Keratinocyte (primary cell): Measurements from ENCODE around the gene TAF4B. TPM values are rescaled to one million over a fixed set of nuclear protein-coding genes. Genes with fewer than 3 reads are reported as not detected.

Experiments
- DNase-seq: peaks from one replicate; pipeline ENCODE4 v3.0.0-alpha.2; 2011; ENCODE audit warnings: low read depth, missing footprints, low spot score
- FAIRE-seq: peaks from 2 replicates; lab custom pipeline; 2011; peaks lifted over from hg19 to GRCh38; lab: Jason Lieb, UNC
- H2AFZ ChIP-seq: 2 replicates; pipeline ENCODE4 v1.6.0; 2012; ENCODE audit warnings: low read length, control low read depth, inconsistent platforms; ENCODE audit not compliant: control insufficient read depth
- H3K27ac ChIP-seq: 2 replicates; pipeline ENCODE4 v1.5.1; 2011; ENCODE audit warnings: low read length; ENCODE audit not compliant: control insufficient read depth, insufficient read depth
- H3K27me3 ChIP-seq: 3 replicates; pipeline ENCODE4 v1.6.0; 2011; ENCODE audit warnings: low read length; ENCODE audit not compliant: control insufficient read depth, insufficient read depth; ENCODE audit errors: extremely low read depth
- H3K36me3 ChIP-seq, 2 experiments: 2 replicates in 1 of 2; 3 replicates in 1 of 2; pipeline ENCODE4 v1.5.1; 2011; ENCODE audit warnings: low read length in 2 of 2, mild to moderate bottlenecking in 1 of 2; ENCODE audit not compliant: control insufficient read depth in 2 of 2, insufficient read depth in 2 of 2; ENCODE audit errors: extremely low read depth in 1 of 2
- H3K4me1 ChIP-seq: 3 replicates; pipeline ENCODE4 v1.5.1; 2011; ENCODE audit warnings: low read length; ENCODE audit not compliant: control insufficient read depth, insufficient read depth; ENCODE audit errors: extremely low read depth
- H3K4me2 ChIP-seq: 3 replicates; pipeline ENCODE4 v1.6.0; 2011; ENCODE audit warnings: low read depth, low read length; ENCODE audit not compliant: control insufficient read depth, insufficient read depth; ENCODE audit errors: extremely low read depth
- H3K4me3 ChIP-seq, 3 experiments: fragments of 200-600 bp in 1 of 3; sonication (generic) in 1 of 3; 2 replicates in 2 of 3; 3 replicates in 1 of 3; pipeline ENCODE4 v1.5.1; 2011 to 2016; ENCODE audit warnings: low read length in 3 of 3, mild to moderate bottlenecking in 3 of 3, control low read depth in 2 of 3, inconsistent platforms in 1 of 3, low read depth in 1 of 3, mixed read lengths in 1 of 3, mixed run types in 1 of 3, moderate library complexity in 1 of 3; ENCODE audit not compliant: control insufficient read depth in 2 of 3, insufficient read depth in 2 of 3; ENCODE audit errors: extremely low read depth in 1 of 3
- H3K79me2 ChIP-seq: 2 replicates; pipeline ENCODE4 v1.6.0; 2012; ENCODE audit warnings: low read length; ENCODE audit not compliant: control insufficient read depth, insufficient read depth
- H3K9ac ChIP-seq: 3 replicates; pipeline ENCODE4 v1.6.0; 2011; ENCODE audit warnings: low read length; ENCODE audit not compliant: control insufficient read depth, insufficient read depth; ENCODE audit errors: extremely low read depth
- H3K9me1 ChIP-seq: 3 replicates; pipeline ENCODE4 v1.6.0; 2011; ENCODE audit warnings: low read length; ENCODE audit not compliant: control insufficient read depth, insufficient read depth; ENCODE audit errors: extremely low read depth
- H3K9me3 ChIP-seq: 2 replicates; pipeline ENCODE4 v1.5.1; 2012; ENCODE audit warnings: low read depth, low read length; ENCODE audit not compliant: control insufficient read depth
- H4K20me1 ChIP-seq: 3 replicates; pipeline ENCODE4 v1.6.0; 2011; ENCODE audit warnings: low read length; ENCODE audit not compliant: control insufficient read depth, insufficient read depth; ENCODE audit errors: extremely low read depth
- EZH2 ChIP-seq: IDR thresholded peaks from one replicate; pipeline ENCODE4 v1.6.1; 2012; ENCODE audit warnings: inconsistent platforms, mild to moderate bottlenecking, low read length, moderate library complexity
- dilution Hi-C: fragments of 300-500 bp; cut with MboI; formaldehyde crosslinking; loops from one replicate; pipeline ENCODE4 v1.7.0; 2020; ENCODE audit warnings: low sequenced_read_pairs; ENCODE audit not compliant: extremely low pct_ligation_motif_present
- polyA plus RNA-seq, 5 experiments: library from polyadenylated mRNA; depleted of rRNA in 3 of 5; stranded (reverse) in 3 of 5; stranded (forward) in 1 of 5; unstranded in 1 of 5; fragments of >200 nt; gene quantifications; 1 replicate in 1 of 5; 2 replicates in 3 of 5; 3 replicates in 1 of 5; pipeline versions ENCODE4 v1.2.1 to v1.2.3, GENCODE V29; 2011 to 2012; ENCODE audit warnings: missing spikeins in 2 of 5, low read depth in 1 of 5, low replicate concordance in 1 of 5
- TF ChIP-seq, protein P1 (sequence below), 3 experiments: IDR thresholded peaks in 1 of 3; conservative IDR thresholded peaks in 1 of 3; optimal IDR thresholded peaks in 1 of 3; 2 replicates in 2 of 3; 3 replicates in 1 of 3; pipeline versions ENCODE3 to v1.5.1; 2011; ENCODE audit warnings: low read length in 3 of 3, mild to moderate bottlenecking in 3 of 3, moderate library complexity in 2 of 3, control low read depth in 1 of 3, inconsistent platforms in 1 of 3; ENCODE audit not compliant: insufficient read depth in 2 of 3; ENCODE audit errors: extremely low read depth in 1 of 3

The TAF4B gene
- polyA plus RNA-seq, 1 donor (not counting 4 experiments of a cell fraction or from before 2014, with no cell fraction given): 5.9 TPM

DNA sequence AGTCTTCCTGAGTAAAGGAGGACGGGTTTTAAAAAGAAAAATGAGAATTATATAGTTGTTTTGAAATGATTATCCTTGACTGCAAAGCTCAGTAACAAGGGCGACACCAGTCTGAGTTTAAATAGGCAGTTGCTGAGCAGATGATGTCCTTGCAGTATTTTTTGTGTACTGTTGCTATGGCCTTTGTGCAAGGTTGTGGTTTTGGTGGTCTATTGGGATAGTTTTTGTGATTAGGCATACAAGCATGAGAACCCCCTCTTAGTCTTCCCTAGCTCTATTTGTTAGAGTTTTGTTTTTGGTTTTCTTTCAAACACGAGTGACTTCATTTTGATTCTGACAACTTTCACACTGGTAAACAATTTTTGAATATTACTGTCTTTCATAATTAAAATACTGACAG, 64.1 kb downstream of the TAF4B start:
- H3K4me2 ChIP-seq: no peak overlapping the region
- no peaks in the 10 kb centered on the region for H3K27me3 ChIP-seq
- H3K4me3 ChIP-seq: no peak overlapping the region
- FAIRE-seq: no peak
- no peak overlapping the region for H3K27ac ChIP-seq
- no peaks in the 10 kb centered on the region for H3K9me3 ChIP-seq
- no peaks in the 10 kb centered on the region for H3K79me2 ChIP-seq
- H3K9ac ChIP-seq: no peak overlapping the region
- no peaks in the 10 kb centered on the region for H4K20me1 ChIP-seq
- TF ChIP-seq, protein P1, sequence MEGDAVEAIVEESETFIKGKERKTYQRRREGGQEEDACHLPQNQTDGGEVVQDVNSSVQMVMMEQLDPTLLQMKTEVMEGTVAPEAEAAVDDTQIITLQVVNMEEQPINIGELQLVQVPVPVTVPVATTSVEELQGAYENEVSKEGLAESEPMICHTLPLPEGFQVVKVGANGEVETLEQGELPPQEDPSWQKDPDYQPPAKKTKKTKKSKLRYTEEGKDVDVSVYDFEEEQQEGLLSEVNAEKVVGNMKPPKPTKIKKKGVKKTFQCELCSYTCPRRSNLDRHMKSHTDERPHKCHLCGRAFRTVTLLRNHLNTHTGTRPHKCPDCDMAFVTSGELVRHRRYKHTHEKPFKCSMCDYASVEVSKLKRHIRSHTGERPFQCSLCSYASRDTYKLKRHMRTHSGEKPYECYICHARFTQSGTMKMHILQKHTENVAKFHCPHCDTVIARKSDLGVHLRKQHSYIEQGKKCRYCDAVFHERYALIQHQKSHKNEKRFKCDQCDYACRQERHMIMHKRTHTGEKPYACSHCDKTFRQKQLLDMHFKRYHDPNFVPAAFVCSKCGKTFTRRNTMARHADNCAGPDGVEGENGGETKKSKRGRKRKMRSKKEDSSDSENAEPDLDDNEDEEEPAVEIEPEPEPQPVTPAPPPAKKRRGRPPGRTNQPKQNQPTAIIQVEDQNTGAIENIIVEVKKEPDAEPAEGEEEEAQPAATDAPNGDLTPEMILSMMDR (optimal IDR thresholded peaks at IDR 0.05 in 1 of 3, IDR thresholded peaks at IDR 0.05 in 1 of 3, conservative IDR thresholded peaks at IDR 0.05 in 1 of 3; ENCODE audit: extremely low read depth in 1 of 3, insufficient read depth in 2 of 3, low read length in 3 of 3): no peak
- no peak for TF ChIP-seq EZH2
- no peaks in the 10 kb centered on the region for H3K9me1 ChIP-seq
- no peak for DNase-seq
- dilution Hi-C loops: no loop called here
- H2AFZ ChIP-seq: no peak overlapping the region
- no peaks in the 10 kb centered on the region for H3K4me1 ChIP-seq
- H3K36me3 ChIP-seq: peaks cover 1 to 3% of the 10 kb centered on the region in 2 experiments

DNA sequence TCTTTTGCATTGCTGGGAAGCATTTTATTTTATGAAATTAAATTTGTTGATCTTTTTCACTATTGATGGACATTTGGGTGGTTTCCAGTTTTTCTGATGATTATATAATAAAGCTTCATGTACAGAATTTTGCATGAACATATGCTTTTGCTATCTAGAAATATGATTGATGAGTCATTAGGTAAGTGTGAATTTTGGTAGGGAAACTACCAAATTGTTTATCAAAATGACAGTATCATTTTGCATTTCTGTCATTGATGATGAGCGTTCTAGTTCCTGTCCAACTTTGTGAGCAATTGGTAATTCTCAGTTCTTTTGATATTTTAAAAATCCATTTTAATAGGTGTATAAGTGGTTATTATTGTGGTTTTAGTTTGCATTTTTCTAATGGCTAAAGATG, 67.7 kb downstream of the TAF4B start:
- TF ChIP-seq, protein P1 (optimal IDR thresholded peaks at IDR 0.05 in 1 of 3, IDR thresholded peaks at IDR 0.05 in 1 of 3, conservative IDR thresholded peaks at IDR 0.05 in 1 of 3; ENCODE audit: extremely low read depth in 1 of 3, insufficient read depth in 2 of 3, low read length in 3 of 3): no peak
- no peak for TF ChIP-seq EZH2
- Histone ChIP-seq H3K27ac (no peak overlapping the region), H3K9me1 (no peaks in the 10 kb centered on the region), H3K36me3 (no peaks in the 10 kb centered on the region), H3K4me1 (no peaks in the 10 kb centered on the region), H3K9me3 (no peaks in the 10 kb centered on the region), H3K27me3 (no peaks in the 10 kb centered on the region), H3K4me3 (no peak overlapping the region), H3K9ac (no peak overlapping the region), H4K20me1 (no peaks in the 10 kb centered on the region), H3K4me2 (no peak overlapping the region), H3K79me2 (no peaks in the 10 kb centered on the region), H2AFZ (no peak overlapping the region)
- DNase-seq: no peak
- FAIRE-seq: no peak
- dilution Hi-C loops: no loop called here
